DND-41 (cell line): ENCODE data around the gene CSAD.
"Not testable (repeated sequence)": the region's sequence is repeated elsewhere in the genome, so short reads cannot be mapped to it uniquely, and the experiment has no call there.

Experiments
- ATAC-seq: fragments of 200-7000 bp; cut with Tn5 transposase; 3 replicates; pipeline ENCODE4 v1.9.1; 2021; ENCODE audit warnings: low read depth; ENCODE audit not compliant: insufficient read depth
- DNase-seq: peaks from one replicate; pipeline ENCODE4 v3.0.0-alpha.2; 2020
- H2AFZ ChIP-seq: 2 replicates; pipeline ENCODE4 v1.6.0; 2012; ENCODE audit warnings: low read depth, low read length
- H3K27ac ChIP-seq: 2 replicates; pipeline ENCODE4 v1.5.1; 2012; ENCODE audit warnings: low read length, inconsistent platforms
- H3K27me3 ChIP-seq: fragments of 200-600 bp; sonication (generic); 2 replicates; pipeline ENCODE4 v1.6.0; 2012; ENCODE audit warnings: low read length, mild to moderate bottlenecking, inconsistent platforms; ENCODE audit not compliant: insufficient read depth, poor library complexity
- H3K36me3 ChIP-seq: 2 replicates; pipeline ENCODE4 v1.5.1; 2012; ENCODE audit warnings: low read length, inconsistent platforms; ENCODE audit not compliant: insufficient read depth
- H3K4me1 ChIP-seq: 2 replicates; pipeline ENCODE4 v1.5.1; 2012; ENCODE audit warnings: mild to moderate bottlenecking, low read length; ENCODE audit not compliant: insufficient read depth
- H3K4me2 ChIP-seq: 2 replicates; pipeline ENCODE4 v1.6.0; 2012; ENCODE audit warnings: mild to moderate bottlenecking, moderate library complexity, low read length, inconsistent platforms; ENCODE audit not compliant: insufficient read depth
- H3K4me3 ChIP-seq, 2 experiments: fragments of 200-600 bp in 1 of 2; shearing (Covaris generic) in 1 of 2; 2 replicates each; pipeline ENCODE4 v1.5.1; 2012 to 2016; ENCODE audit warnings: inconsistent platforms in 2 of 2, low read length in 2 of 2, mild to moderate bottlenecking in 2 of 2, low read depth in 1 of 2, moderate library complexity in 1 of 2
- H3K79me2 ChIP-seq: 2 replicates; pipeline ENCODE4 v1.6.0; 2012; ENCODE audit warnings: low read length, inconsistent platforms; ENCODE audit not compliant: insufficient read depth
- H3K9ac ChIP-seq: 2 replicates; pipeline ENCODE4 v1.6.0; 2012; ENCODE audit warnings: low read depth, mild to moderate bottlenecking, inconsistent platforms, low read length, moderate library complexity
- H3K9me3 ChIP-seq: 2 replicates; pipeline ENCODE4 v1.5.1; 2012; ENCODE audit warnings: low read length, moderate library complexity, mild to moderate bottlenecking, inconsistent platforms; ENCODE audit not compliant: insufficient read depth, severe bottlenecking
- H4K20me1 ChIP-seq: 2 replicates; pipeline ENCODE4 v1.6.0; 2012; ENCODE audit warnings: low read length; ENCODE audit not compliant: insufficient read depth
- CTCF ChIP-seq: IDR thresholded peaks from 2 replicates; pipeline ENCODE4 v1.5.1; 2012; ENCODE audit warnings: borderline replicate concordance, low read length, moderate library complexity, mild to moderate bottlenecking; ENCODE audit not compliant: poor library complexity, severe bottlenecking; ENCODE audit errors: extremely low read depth
- EZH2 ChIP-seq: IDR thresholded peaks from 3 replicates; pipeline ENCODE4 v1.6.1; 2012; ENCODE audit warnings: borderline replicate concordance, low read depth, mild to moderate bottlenecking, moderate library complexity, low read length, inconsistent platforms; ENCODE audit not compliant: severe bottlenecking

CSAD gene

GRCh38 chr12:53115112-53115890, 65.4 kb downstream of the CSAD start:
- no peak for TF ChIP-seq EZH2
- TF ChIP-seq CTCF = no peak
- no peak for ATAC-seq
- Histone ChIP-seq H3K79me2 (no peaks in the 10 kb centered on the region), H3K27ac (no peak overlapping the region), H3K4me3 (no peak overlapping the region), H3K4me2 (no peak overlapping the region), H3K9ac (no peak overlapping the region), H4K20me1 (no peaks in the 10 kb centered on the region), H3K4me1 (no peaks in the 10 kb centered on the region), H3K9me3 (no peaks in the 10 kb centered on the region), H3K36me3 (no peaks in the 10 kb centered on the region), H2AFZ (no peak overlapping the region), H3K27me3 (no peaks in the 10 kb centered on the region)
- no peak for DNase-seq

- no peak overlapping the region for H2AFZ ChIP-seq
- TF ChIP-seq EZH2 (no peak), CTCF (no peak)
These were observed 66.8 kb downstream of the CSAD start for GRCh38 chr12:53113951-53114350.

GRCh38 chr12:53113136-53113705, 67.5 kb downstream of the CSAD start:
- Histone ChIP-seq H3K4me3 (no peak overlapping the region), H4K20me1 (no peaks in the 10 kb centered on the region), H3K79me2 (no peaks in the 10 kb centered on the region), H3K9me3 (no peaks in the 10 kb centered on the region), H3K4me2 (no peak overlapping the region), H3K36me3 (no peaks in the 10 kb centered on the region), H3K27me3 (no peaks in the 10 kb centered on the region), H3K27ac (no peak overlapping the region), H3K4me1 (no peaks in the 10 kb centered on the region), H3K9ac (no peak overlapping the region), H2AFZ (no peak overlapping the region)
- ATAC-seq (no peak), DNase-seq (no peak)
- TF ChIP-seq EZH2 (no peak), CTCF (no peak)

More at GRCh38 chr12:53113951-53114350, 66.8 kb downstream of the CSAD start:
- Histone ChIP-seq H3K4me1 (no peaks in the 10 kb centered on the region), H3K36me3 (no peaks in the 10 kb centered on the region), H3K9ac (no peak overlapping the region), H3K79me2 (no peaks in the 10 kb centered on the region), H3K4me2 (no peak overlapping the region), H3K4me3 (no peak overlapping the region), H3K27ac (no peak overlapping the region), H3K9me3 (no peaks in the 10 kb centered on the region), H4K20me1 (no peaks in the 10 kb centered on the region), H3K27me3 (no peaks in the 10 kb centered on the region)
- ATAC-seq (no peak), DNase-seq (no peak)

GRCh38 chr12:53112431-53112830, 68.3 kb downstream of the CSAD start:
- DNase-seq = not testable (repeated sequence)

More at GRCh38 chr12:53112431-53112830, 68.3 kb downstream of the CSAD start:
- not testable (repeated sequence) for H3K4me1 ChIP-seq, H3K4me2 ChIP-seq, H3K27me3 ChIP-seq, H3K27ac ChIP-seq, H3K36me3 ChIP-seq, H3K9ac ChIP-seq, H3K79me2 ChIP-seq, H2AFZ ChIP-seq, H3K9me3 ChIP-seq, H4K20me1 ChIP-seq, H3K4me3 ChIP-seq, ATAC-seq
